Tibial artery (tissue), 4 donors: ENCODE measurements around the gene FAM124B.

ENCODE experiments used
- DNase-seq, 2 donors: peaks; one replicate each; pipeline ENCODE4 v3.0.0-alpha.2; 2019
- H3K27ac ChIP-seq, 2 donors: fragments of 200-600 bp; sonication (generic) in 1 of 2; 1 replicate in 1 of 2; 2 replicates in 1 of 2; pipeline ENCODE4 v1.5.1; 2018 to 2019; ENCODE audit warnings: mild to moderate bottlenecking in 1 of 2
- H3K27me3 ChIP-seq, 2 donors: fragments of 200-600 bp; sonication (generic) in 1 of 2; one replicate each; pipeline versions ENCODE4 v1.5.1 to v1.6.0; 2016 to 2019
- H3K36me3 ChIP-seq, 3 donors: fragments of 200-600 bp; sonication (generic) in 2 of 3; one replicate each; pipeline ENCODE4 v1.5.1; 2016 to 2019; ENCODE audit warnings: mild to moderate bottlenecking in 2 of 3
- H3K4me1 ChIP-seq, 4 donors: fragments of 200-600 bp; sonication (generic) in 2 of 4; 1 replicate in 3 of 4; 2 replicates in 1 of 4; pipeline ENCODE4 v1.5.1; 2016 to 2019
- H3K4me3 ChIP-seq, 2 donors: fragments of 200-600 bp; sonication (generic) in 1 of 2; 1 replicate in 1 of 2; 2 replicates in 1 of 2; pipeline ENCODE4 v1.5.1; 2018 to 2019; ENCODE audit warnings: mild to moderate bottlenecking in 2 of 2
- H3K9me3 ChIP-seq, 3 donors: fragments of 200-600 bp; sonication (generic) in 1 of 3; one replicate each; pipeline ENCODE4 v1.5.1; 2016 to 2019
- CTCF ChIP-seq, 2 experiments: fragments of 200-600 bp in 1 of 2; fragments of 450-650 bp in 1 of 2; IDR thresholded peaks; one replicate each; pipeline ENCODE4 v1.5.1; 2017 to 2019; ENCODE audit warnings: antibody characterized with exemption in 2 of 2, mild to moderate bottlenecking in 1 of 2, moderate library complexity in 1 of 2
- intact Hi-C: fragments of 100-400 bp; cut with DNase I; formaldehyde crosslinking; loops from one replicate; pipeline ENCODE4 v1.15.0; 2023; ENCODE audit warnings: low total_unique reads

FAM124B gene

GRCh38 chr2:224334726-224335125 is 67.2 kb downstream of the FAM124B start:
- TF ChIP-seq CTCF (IDR thresholded peaks at IDR 0.05) = no peak
- Histone ChIP-seq H3K36me3 (no peaks in the 10 kb centered on the region), H3K27ac (no peak overlapping the region), H3K9me3 (no peaks in the 10 kb centered on the region), H3K27me3 (no peaks in the 10 kb centered on the region), H3K4me3 (no peak overlapping the region), H3K4me1 (no peaks in the 10 kb centered on the region)
- no peak for DNase-seq
- intact Hi-C loops = no loop called here

DNA sequence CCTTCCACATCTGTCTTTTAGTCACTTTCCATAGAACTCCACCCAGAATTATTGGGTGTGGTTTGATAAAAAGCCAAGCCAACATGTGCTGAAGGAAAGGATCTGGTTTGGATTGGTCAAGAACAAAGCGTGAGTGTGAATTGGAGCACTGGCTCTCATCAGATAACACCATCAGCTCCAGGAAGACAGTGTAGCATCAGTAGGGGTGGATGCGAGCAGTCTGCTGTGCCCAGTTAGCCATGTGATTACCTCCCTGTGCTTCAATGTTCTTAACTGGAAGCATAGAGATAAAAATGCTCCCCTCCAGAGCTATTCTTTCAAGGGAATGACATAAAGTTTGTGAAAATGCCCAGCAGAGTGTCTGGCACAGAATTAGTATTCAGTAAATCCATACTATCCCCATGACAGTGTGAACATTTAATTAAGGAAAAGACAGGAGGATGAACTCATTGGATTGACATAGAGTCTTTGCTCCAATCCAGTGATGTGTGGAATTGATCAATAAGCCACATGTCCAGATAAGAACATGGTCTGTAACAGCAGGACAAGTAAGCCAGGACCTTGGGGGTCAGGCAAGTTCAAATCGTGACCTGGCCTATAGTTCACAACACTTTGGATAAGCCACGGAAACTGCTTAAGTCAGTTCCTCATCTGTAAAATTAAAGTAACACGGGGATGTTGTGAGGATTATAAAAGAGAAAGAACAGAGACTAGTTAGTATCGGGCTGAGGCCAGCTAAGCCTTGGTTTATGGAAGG is 68.0 kb downstream of the FAM124B start:
- no peak for DNase-seq
- Histone ChIP-seq H3K36me3 (no peaks in the 10 kb centered on the region), H3K4me3 (no peak overlapping the region), H3K4me1 (no peaks in the 10 kb centered on the region), H3K9me3 (no peaks in the 10 kb centered on the region), H3K27me3 (no peaks in the 10 kb centered on the region), H3K27ac (no peak overlapping the region)
- TF ChIP-seq CTCF (IDR thresholded peaks at IDR 0.05) = no peak
- intact Hi-C loops = no loop called here

DNA sequence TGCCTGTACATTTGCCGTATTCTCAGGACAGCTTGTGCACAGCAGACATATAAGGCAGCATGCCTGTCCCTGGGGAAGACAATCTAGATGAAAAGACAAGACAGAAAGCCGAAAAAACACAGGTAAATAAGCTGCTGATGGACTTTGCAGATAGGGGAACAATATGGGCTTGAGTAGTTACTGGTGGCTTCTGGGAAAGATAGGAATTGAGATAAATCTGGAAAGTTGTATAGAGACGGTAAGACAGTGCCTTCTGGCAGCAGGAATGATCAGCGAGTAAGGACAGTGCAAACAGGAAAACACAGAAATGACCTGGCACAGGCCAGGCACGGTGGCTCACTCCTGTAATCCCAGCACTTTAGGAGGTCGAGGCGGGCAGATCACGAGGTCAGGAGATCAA is 70.2 kb downstream of the FAM124B start:
- no peaks in the 10 kb centered on the region for H3K9me3 ChIP-seq
- H3K27ac ChIP-seq = no peak overlapping the region
- H3K27me3 ChIP-seq = no peaks in the 10 kb centered on the region
- no peaks in the 10 kb centered on the region for H3K36me3 ChIP-seq
- TF ChIP-seq CTCF (IDR thresholded peaks at IDR 0.05) = no peak
- no peak for DNase-seq
- intact Hi-C loops = no loop called here
- no peaks in the 10 kb centered on the region for H3K4me1 ChIP-seq
- no peak overlapping the region for H3K4me3 ChIP-seq

DNA sequence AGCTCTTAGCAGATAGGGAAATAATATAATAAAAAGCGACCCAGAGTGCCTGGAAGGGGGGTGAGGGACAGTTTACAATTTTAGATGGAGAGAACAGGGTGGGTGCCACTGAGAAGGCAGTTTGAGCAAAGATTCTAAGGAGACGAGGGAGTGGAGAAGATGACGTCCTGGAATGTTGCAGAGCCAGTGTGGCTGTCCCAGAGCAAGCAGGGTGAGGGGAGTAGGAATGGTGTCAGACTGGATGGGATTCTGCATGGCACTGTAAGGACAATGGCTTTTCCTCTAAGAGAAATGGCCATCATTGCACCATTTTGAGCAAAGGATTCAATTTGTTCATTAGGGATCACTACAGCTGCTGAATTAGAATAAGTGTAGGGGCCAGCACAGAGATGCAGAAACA is 73.1 kb downstream of the FAM124B start:
- Histone ChIP-seq H3K4me3 (no peak overlapping the region), H3K4me1 (no peaks in the 10 kb centered on the region), H3K36me3 (no peaks in the 10 kb centered on the region), H3K27me3 (no peaks in the 10 kb centered on the region), H3K9me3 (no peaks in the 10 kb centered on the region), H3K27ac (no peak overlapping the region)
- no peak for TF ChIP-seq CTCF (IDR thresholded peaks at IDR 0.05)
- DNase-seq = no peak
- intact Hi-C loops = no loop called here
